BLaER1 treated with 17β-estradiol and CSF1 and Interleukin-3, amounts not matched to agents 10 nM and 100 nM (cell line): ENCODE data around the gene CPN1.
"Not testable (repeated sequence)": the region's sequence is repeated elsewhere in the genome, so short reads cannot be mapped to it uniquely, and the experiment has no call there.

ENCODE experiments used
- H3K27ac ChIP-seq, 11 experiments: shearing (Covaris generic); formaldehyde crosslinking; 2 replicates each; pipeline ENCODE4 v1.8.1; 2022
- H3K27me3 ChIP-seq, 11 experiments: shearing (Covaris generic); formaldehyde crosslinking; 2 replicates each; pipeline ENCODE4 v1.8.1; 2022
- H3K36me3 ChIP-seq, 11 experiments: shearing (Covaris generic); formaldehyde crosslinking; 2 replicates each; pipeline ENCODE4 v1.8.1; 2022
- H3K4me1 ChIP-seq, 10 experiments: shearing (Covaris generic); formaldehyde crosslinking; 2 replicates each; pipeline ENCODE4 v1.8.1; 2022
- H3K4me2 ChIP-seq, 11 experiments: shearing (Covaris generic); formaldehyde crosslinking; 2 replicates each; pipeline ENCODE4 v1.8.1; 2022
- H3K4me3 ChIP-seq, 10 experiments: shearing (Covaris generic); formaldehyde crosslinking; 2 replicates each; pipeline ENCODE4 v1.8.1; 2022
- H3K9ac ChIP-seq, 11 experiments: shearing (Covaris generic); formaldehyde crosslinking; 2 replicates each; pipeline ENCODE4 v1.8.1; 2022
- H3K9me3 ChIP-seq, 11 experiments: shearing (Covaris generic); formaldehyde crosslinking; replicated peaks in 1 of 11; 2 replicates each; pipeline ENCODE4 v1.8.1; 2022
- H4K20me1 ChIP-seq, 11 experiments: shearing (Covaris generic); formaldehyde crosslinking; 2 replicates each; pipeline ENCODE4 v1.8.1; 2022
- Cebpa-rat ChIP-seq, 11 experiments: shearing (Covaris generic); IDR thresholded peaks; 2 replicates each; pipeline ENCODE4 v1.8.1; 2022

Gene CPN1

DNA sequence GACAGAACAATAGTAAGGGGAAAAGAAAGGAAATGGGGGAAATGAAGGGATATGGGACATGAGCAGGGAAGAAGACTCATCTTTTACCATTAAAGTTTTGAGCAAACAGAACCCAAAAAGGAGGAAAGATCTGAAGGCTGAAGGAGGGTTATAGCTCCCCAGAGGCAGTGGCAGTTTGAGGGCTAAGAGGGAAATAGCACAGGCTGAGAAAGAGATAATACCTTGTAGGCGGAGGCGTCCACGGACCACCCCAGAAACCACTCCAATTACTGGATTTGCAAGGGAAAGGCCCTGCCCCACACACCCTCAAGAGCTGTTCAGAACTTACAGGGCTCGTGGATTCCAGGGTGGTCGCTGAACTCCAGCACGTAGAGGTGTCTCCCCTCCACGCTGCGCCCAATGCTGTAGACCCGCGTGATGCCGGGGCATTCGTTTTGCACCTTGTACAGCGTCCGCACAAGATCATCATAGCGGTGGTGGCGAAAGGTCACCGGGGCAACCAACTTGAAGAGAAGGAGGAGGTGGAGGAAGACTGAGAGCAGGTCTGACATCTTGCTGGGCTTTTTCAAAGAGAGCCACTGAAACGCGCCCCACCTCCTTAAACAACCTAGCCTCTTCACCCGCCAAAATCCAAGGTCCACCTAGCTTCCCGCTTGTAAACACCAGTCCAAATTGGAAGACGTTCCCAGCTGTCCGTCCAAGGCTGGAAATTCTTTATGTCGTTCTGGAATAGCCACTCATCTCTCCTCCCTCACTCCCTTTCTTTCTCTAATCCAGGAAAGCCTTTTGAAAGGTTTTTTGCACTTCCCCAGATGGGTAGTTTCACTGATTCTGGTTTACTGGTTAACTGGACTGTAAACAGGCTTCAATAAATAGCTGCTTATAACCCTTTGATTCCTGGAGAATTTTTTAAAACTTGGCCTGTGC is at the start of gene CPN1:
Gene CPN1 (minus strand): TSS at position 795 of the 927 bp plus-strand sequence. CDS start 244 bp downstream, at position 551.
- no peak within 1 kb of the TSS for H3K9ac ChIP-seq

DNA sequence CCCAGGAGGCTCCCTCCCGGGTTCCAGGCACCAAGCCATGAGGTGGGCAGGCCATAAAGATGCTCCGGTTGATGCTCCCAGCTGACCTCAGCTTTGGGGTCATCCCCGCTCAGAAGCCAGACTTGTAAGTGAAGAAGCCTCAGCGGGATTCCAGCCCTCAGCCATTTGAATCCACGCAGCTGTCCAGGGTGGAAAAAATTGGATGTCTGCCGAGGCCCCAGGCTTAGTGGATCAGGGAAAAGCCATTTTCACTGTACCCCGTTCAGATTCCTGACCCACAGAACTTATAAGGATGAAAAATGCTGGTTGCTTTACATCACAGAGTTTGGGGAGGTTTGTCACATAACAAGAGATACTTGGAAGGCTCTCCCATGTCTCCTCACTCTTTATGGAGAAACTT is 49.2 kb upstream of the CPN1 start:
- no peaks in the 10 kb centered on the region for H3K27me3 ChIP-seq
- no peaks in the 10 kb centered on the region for H4K20me1 ChIP-seq
- H3K27ac ChIP-seq, result no peak overlapping the region
- no peaks in the 10 kb centered on the region for H3K36me3 ChIP-seq
- no peak overlapping the region for H3K4me2 ChIP-seq
- H3K9me3 ChIP-seq, result peaks cover 10 to 21% (median 14%) of the 10 kb centered on the region in 11 experiments
- no peak for TF ChIP-seq Cebpa-rat (IDR thresholded peaks at IDR 0.05)
- H3K4me1 ChIP-seq, result no peaks in the 10 kb centered on the region
- no peak overlapping the region for H3K4me3 ChIP-seq
- H3K9ac ChIP-seq, result no peak overlapping the region

More for the DNA sequence above, at the start of gene CPN1:
- H3K27ac ChIP-seq, result no peak within 1 kb of the TSS
- no peaks in the 10 kb centered on the region for H4K20me1 ChIP-seq
- H3K4me3 ChIP-seq, result no peak within 1 kb of the TSS
- H3K27me3 ChIP-seq, result no peaks in the 10 kb centered on the region
- no peaks in the 10 kb centered on the region for H3K36me3 ChIP-seq
- no peaks in the 10 kb centered on the region for H3K4me1 ChIP-seq
- no peaks in the 10 kb centered on the region; a peak in 1 of 22 replicates for H3K9me3 ChIP-seq
- no peak for TF ChIP-seq Cebpa-rat (IDR thresholded peaks at IDR 0.05)
- H3K4me2 ChIP-seq, result no peak within 1 kb of the TSS

DNA sequence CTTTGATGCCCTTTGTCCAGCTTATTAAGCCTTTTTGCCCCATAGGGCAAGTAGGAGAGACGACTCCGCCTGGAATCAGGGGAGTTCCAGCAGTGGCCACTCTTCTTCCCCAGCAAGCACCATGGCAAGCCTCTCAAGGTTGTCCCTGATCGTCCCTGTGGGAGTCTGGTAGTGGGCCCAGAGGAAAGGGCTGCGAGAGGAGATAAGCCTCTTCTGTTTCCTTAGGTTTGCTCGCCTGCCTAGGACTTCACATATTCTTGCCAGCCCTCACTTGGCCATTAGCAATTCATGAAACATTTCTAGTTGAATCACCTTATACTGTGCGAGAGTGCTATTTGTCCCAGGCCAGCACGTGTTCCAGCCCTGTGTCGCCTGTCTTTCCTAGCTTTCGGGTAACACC is 47.8 kb upstream of the CPN1 start:
- Histone ChIP-seq H3K4me2 (no peak overlapping the region), H3K9me3 (peaks cover 3 to 8% (median 4%) of the 10 kb centered on the region in 11 experiments), H3K36me3 (no peaks in the 10 kb centered on the region), H3K4me1 (no peaks in the 10 kb centered on the region), H4K20me1 (no peaks in the 10 kb centered on the region), H3K9ac (no peak overlapping the region), H3K27ac (no peak overlapping the region), H3K27me3 (no peaks in the 10 kb centered on the region), H3K4me3 (no peak overlapping the region)
- no peak for TF ChIP-seq Cebpa-rat (IDR thresholded peaks at IDR 0.05)

DNA sequence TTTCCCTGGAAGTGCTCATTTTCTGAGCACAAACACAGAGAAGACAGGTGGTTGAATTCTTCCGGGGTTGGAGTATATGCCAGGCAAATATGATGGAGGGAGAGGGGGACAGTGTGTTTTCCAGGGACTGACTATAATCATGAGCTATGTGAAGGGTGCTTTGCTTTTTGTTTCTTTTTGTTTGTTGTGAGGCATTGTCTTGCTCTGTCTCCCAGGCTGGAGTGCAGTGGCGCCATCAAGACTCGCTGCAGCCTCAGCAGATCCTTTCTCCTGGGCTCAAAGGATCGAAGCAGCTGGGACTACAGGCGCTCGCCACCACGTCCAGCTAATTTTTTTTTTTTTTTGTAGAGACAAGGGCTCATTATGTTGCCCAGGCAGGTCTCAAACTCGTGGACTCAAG is 47.3 kb upstream of the CPN1 start:
- H3K27me3 ChIP-seq, result no peaks in the 10 kb centered on the region
- H3K4me2 ChIP-seq, result no peak overlapping the region
- no peak overlapping the region for H3K9ac ChIP-seq
- H3K4me1 ChIP-seq, result no peaks in the 10 kb centered on the region
- no peak for TF ChIP-seq Cebpa-rat (IDR thresholded peaks at IDR 0.05)
- no peak overlapping the region for H3K4me3 ChIP-seq
- peaks cover 0 to 4% (median 0%) of the 10 kb centered on the region in 11 experiments; a peak in 5 of 22 replicates for H3K9me3 ChIP-seq
- H3K36me3 ChIP-seq, result no peaks in the 10 kb centered on the region
- no peak overlapping the region for H3K27ac ChIP-seq
- H4K20me1 ChIP-seq, result no peaks in the 10 kb centered on the region

DNA sequence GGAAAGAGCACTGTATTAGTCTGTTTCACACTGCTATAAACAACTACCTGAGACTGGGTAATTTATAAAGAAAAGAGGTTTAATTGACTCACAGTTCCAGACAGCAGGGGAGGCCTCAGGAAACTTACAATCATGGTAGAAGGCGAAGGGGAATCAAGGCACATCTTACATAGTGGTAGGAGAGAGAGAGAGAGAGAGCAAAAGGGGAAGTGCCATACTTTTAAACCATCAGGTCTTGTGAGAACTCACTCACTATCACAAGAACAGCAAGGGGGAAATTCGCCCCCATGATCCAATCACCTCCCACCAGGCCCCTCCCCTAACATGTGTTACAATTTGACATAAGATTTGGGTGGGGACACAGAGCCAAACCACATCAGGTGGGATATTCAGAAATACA is 43.7 kb upstream of the CPN1 start:
- not testable (repeated sequence) for H3K36me3 ChIP-seq, H3K9ac ChIP-seq, H3K9me3 ChIP-seq, H3K27ac ChIP-seq, H4K20me1 ChIP-seq, H3K27me3 ChIP-seq, H3K4me2 ChIP-seq, H3K4me3 ChIP-seq
- H3K4me1 ChIP-seq, result peaks cover 6 to 11% (median 9%) of the 10 kb centered on the region in 10 experiments; a peak in 16 of 20 replicates

DNA sequence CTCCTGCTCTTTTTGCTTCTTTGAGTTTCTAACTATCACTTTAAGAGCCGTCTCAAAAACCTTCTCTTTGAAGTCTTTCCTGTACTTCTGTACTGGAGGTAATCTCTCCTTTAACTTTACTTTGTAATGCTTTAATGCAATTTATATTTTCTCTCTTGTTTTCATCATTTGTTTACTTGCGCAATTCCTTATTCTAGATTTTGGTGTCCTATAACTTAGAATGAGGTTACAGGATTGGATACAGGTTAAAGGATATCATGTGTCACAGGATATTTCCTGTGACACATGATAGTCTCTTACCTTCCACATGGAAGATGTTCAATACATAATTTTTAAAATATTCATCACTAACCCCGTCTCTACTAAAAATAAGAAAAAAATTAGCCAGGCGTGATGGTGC is 42.4 kb upstream of the CPN1 start:
- Histone ChIP-seq H3K4me1 (peaks cover 6 to 11% (median 9%) of the 10 kb centered on the region in 10 experiments; a peak in 16 of 20 replicates), H3K9me3 (no peaks in the 10 kb centered on the region), H3K27me3 (no peaks in the 10 kb centered on the region), H3K36me3 (no peaks in the 10 kb centered on the region), H3K4me3 (no peak overlapping the region), H3K4me2 (no peak overlapping the region), H4K20me1 (no peaks in the 10 kb centered on the region), H3K9ac (no peak overlapping the region), H3K27ac (no peak overlapping the region)
- TF ChIP-seq Cebpa-rat (IDR thresholded peaks at IDR 0.05), result peak in 1 of 11 experiments; percentile 24; a peak in 1 of 22 replicates

DNA sequence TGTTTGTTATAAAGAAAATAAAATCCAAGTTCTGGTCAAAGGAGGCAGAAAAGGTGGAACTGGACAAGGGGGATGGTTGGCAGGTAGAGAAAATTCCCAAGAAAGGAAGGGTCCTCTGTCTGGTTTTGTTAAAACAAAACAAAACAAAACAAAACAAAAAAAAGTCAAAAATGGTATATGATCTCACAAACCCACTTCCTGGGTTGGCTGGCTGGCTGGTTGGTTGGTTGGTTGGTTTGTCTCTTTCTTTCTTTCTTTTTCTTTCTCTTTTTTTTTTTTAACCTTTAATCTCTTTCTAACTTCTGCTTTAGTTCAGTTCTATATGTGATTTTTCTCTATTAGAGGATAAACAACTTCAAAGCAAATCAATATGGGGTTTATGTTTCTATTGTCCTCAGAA is 41.1 kb upstream of the CPN1 start:
- Histone ChIP-seq H3K9ac (no peak overlapping the region), H3K9me3 (no peaks in the 10 kb centered on the region), H3K27ac (peak overlapping the region in 9 of 11 experiments; percentile 20 to 65 (median 36); a peak in 17 of 22 replicates), H3K4me3 (no peak overlapping the region), H3K27me3 (no peaks in the 10 kb centered on the region), H3K4me1 (peaks cover 6 to 11% (median 9%) of the 10 kb centered on the region in 10 experiments; a peak in 16 of 20 replicates), H3K4me2 (peak overlapping the region in 10 of 11 experiments; percentile 8 to 57 (median 42); a peak in 19 of 22 replicates), H4K20me1 (no peaks in the 10 kb centered on the region), H3K36me3 (no peaks in the 10 kb centered on the region)
- TF ChIP-seq Cebpa-rat (IDR thresholded peaks at IDR 0.05), result no peak

DNA sequence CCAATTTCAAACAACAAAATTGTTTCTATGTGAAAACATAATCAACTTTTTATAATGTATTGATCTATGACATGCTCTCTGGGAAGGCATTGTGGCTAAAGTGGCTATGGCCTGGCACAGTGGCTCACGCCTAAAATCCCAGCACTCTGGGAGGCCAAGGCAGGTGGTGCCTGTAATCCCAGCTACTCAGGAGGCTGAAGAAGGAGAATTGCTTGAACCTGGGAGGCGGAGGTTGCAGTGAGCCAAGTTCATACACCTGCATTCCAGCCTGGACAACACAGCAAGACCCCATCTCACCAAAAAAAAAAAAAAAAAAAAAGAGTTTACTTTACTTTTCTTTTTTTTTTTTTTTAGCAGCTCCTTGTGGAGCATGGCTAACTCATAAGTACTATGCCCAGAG is 38.9 kb upstream of the CPN1 start:
- H3K9me3 ChIP-seq, result no peaks in the 10 kb centered on the region
- TF ChIP-seq Cebpa-rat (IDR thresholded peaks at IDR 0.05), result no peak
- H3K4me1 ChIP-seq, result peaks cover 6 to 11% (median 9%) of the 10 kb centered on the region in 10 experiments; a peak in 16 of 20 replicates
- no peak overlapping the region for H3K4me3 ChIP-seq
- H3K27ac ChIP-seq, result no peak overlapping the region
- no peaks in the 10 kb centered on the region for H3K27me3 ChIP-seq
- no peak overlapping the region for H3K4me2 ChIP-seq
- H4K20me1 ChIP-seq, result no peaks in the 10 kb centered on the region
- H3K36me3 ChIP-seq, result no peaks in the 10 kb centered on the region
- no peak overlapping the region for H3K9ac ChIP-seq

DNA sequence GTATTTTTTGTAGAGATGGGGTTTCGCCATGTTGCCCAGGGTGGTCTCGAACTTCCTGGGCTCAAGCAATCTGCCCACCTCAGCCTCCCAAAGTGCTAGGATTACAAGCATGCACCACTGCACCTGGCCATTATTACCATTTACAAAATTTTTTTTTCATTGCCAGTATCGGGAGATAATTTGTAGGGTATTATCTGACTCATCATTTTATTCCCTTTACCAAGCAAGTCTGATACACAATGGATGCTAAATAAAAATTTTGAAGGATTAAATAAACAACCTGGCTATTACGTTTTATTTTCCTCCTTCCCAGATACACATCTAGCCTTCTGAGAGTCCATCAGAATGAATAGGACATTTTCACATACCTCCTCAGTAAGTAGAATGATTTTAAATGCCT is 38.1 kb upstream of the CPN1 start:
- no peaks in the 10 kb centered on the region for H3K27me3 ChIP-seq
- H3K4me1 ChIP-seq, result peaks cover 6 to 11% (median 9%) of the 10 kb centered on the region in 10 experiments; a peak in 16 of 20 replicates
- TF ChIP-seq Cebpa-rat (IDR thresholded peaks at IDR 0.05), result no peak
- H3K4me2 ChIP-seq, result no peak overlapping the region
- H3K9me3 ChIP-seq, result no peaks in the 10 kb centered on the region
- no peaks in the 10 kb centered on the region for H3K36me3 ChIP-seq
- no peak overlapping the region for H3K9ac ChIP-seq
- H3K4me3 ChIP-seq, result no peak overlapping the region
- H3K27ac ChIP-seq, result no peak overlapping the region
- no peaks in the 10 kb centered on the region for H4K20me1 ChIP-seq
